GM13976 (cell line): ENCODE measurements around the gene MYH4.

Experiments
- DNase-seq: peaks from one replicate; pipeline ENCODE4 v3.0.0; 2012; ENCODE audit warnings: low spot score
- CTCF ChIP-seq: IDR thresholded peaks from 2 replicates; pipeline ENCODE4 v1.5.1; 2012; ENCODE audit warnings: borderline replicate concordance, mild to moderate bottlenecking; ENCODE audit not compliant: insufficient read depth; ENCODE audit errors: extremely low read depth, missing control alignments, control extremely low read depth
- in situ Hi-C: fragments of 300-500 bp; cut with MboI; formaldehyde crosslinking; loops from one replicate; pipeline ENCODE4 v1.12.0; 2022; ENCODE audit warnings: low sequenced_read_pairs, mixed read lengths, inconsistent platforms; ENCODE audit not compliant: unreplicated experiment

Gene MYH4

GRCh38 chr17:10398352-10398751 lies 71.0 kb downstream of the MYH4 start:
- in situ Hi-C loops: no loop called here
- DNase-seq: no peak
- no peak for TF ChIP-seq CTCF

- in situ Hi-C loops: no loop called here
- no peak for TF ChIP-seq CTCF
- no peak for DNase-seq
Measured at GRCh38 chr17:10396524-10397163, 72.7 kb downstream of the MYH4 start.

DNA sequence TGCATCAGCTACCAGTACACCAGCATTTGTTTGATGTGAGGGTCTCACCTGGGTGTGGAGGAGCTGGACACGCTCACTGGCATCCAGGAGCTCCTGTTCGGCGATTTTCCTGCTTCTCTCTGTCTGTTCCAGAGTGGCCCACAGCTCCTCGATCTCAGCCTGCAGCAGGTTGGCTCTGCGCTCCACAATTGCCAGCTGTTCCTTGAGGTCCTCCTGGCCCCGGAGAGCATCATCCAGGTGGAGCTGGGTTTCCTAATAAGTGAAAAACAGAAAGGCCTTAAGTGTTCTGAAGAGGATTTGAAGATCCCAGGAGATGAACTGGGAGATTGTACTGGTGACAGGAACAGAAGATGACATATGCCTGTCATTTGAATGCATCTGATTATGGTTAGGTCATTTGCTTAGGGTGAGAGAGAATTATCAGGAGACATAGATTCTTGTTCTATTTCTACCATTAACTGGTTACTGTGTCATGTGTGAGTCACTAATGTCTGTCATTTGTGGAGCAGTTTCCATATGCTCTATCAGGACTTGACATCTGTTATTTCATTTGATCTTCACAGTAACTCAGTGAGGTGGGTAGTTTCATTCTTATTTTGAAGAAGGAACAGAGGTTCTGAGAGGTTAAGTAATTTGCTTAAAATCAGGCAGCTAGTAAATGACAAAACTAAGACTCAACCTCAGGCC lies 75.0 kb downstream of the MYH4 start:
- in situ Hi-C loops: no loop called here
- no peak for TF ChIP-seq CTCF
- DNase-seq: no peak
